Jurkat, Clone E6-1 (cell line): ENCODE measurements around the gene FANCC.
"Not testable (repeated sequence)": the region's sequence is repeated elsewhere in the genome, so short reads cannot be mapped to it uniquely, and the experiment has no call there.

Experiments
- DNase-seq: peaks from one replicate; pipeline ENCODE4 v3.0.0-alpha.2; 2011; ENCODE audit warnings: low read depth, low spot score
- H3K4me3 ChIP-seq: 2 replicates; pipeline ENCODE4 v1.5.1; 2011; ENCODE audit warnings: mild to moderate bottlenecking, low read length, control low read depth, moderate library complexity

FANCC gene

GRCh38 chr9:95286151-95286550 is 31.4 kb downstream of the FANCC start:
- DNase-seq = no peak
- H3K4me3 ChIP-seq = no peak overlapping the region

GRCh38 chr9:95285307-95285706 is 32.2 kb downstream of the FANCC start:
- no peak for DNase-seq
- H3K4me3 ChIP-seq = no peak overlapping the region

GRCh38 chr9:95284162-95285080 is 33.1 kb downstream of the FANCC start:
- DNase-seq = no peak
- H3K4me3 ChIP-seq = no peak overlapping the region

GRCh38 chr9:95283673-95284072 is 33.8 kb downstream of the FANCC start:
- H3K4me3 ChIP-seq = no peak overlapping the region
- no peak for DNase-seq

- DNase-seq = no peak
- H3K4me3 ChIP-seq = no peak overlapping the region
These were observed 35.2 kb downstream of the FANCC start for GRCh38 chr9:95282332-95282731.

- DNase-seq = no peak
- H3K4me3 ChIP-seq = no peak overlapping the region
These were observed 36.8 kb downstream of the FANCC start for GRCh38 chr9:95280745-95281144.

GRCh38 chr9:95277509-95277908 is 40.0 kb downstream of the FANCC start:
- no peak for DNase-seq
- H3K4me3 ChIP-seq = no peak overlapping the region

GRCh38 chr9:95276395-95276954 is 41.0 kb downstream of the FANCC start:
- DNase-seq = peak; percentile 86
- peak overlapping the region; percentile 31 for H3K4me3 ChIP-seq

- not testable (repeated sequence) for H3K4me3 ChIP-seq, DNase-seq
These were observed 43.3 kb downstream of the FANCC start for GRCh38 chr9:95274160-95274559.

- no peak for DNase-seq
- no peak overlapping the region for H3K4me3 ChIP-seq
These were observed 44.0 kb downstream of the FANCC start for GRCh38 chr9:95273369-95274022.

GRCh38 chr9:95272830-95273229 is 44.7 kb downstream of the FANCC start:
- DNase-seq = no peak
- no peak overlapping the region for H3K4me3 ChIP-seq

GRCh38 chr9:95270790-95271189 is 46.7 kb downstream of the FANCC start:
- no peak overlapping the region for H3K4me3 ChIP-seq
- DNase-seq = no peak

GRCh38 chr9:95269803-95270773 is 47.4 kb downstream of the FANCC start:
- H3K4me3 ChIP-seq, DNase-seq: not testable (repeated sequence)

- H3K4me3 ChIP-seq = no peak overlapping the region
- DNase-seq = no peak
These were observed 48.8 kb downstream of the FANCC start for GRCh38 chr9:95268681-95269080.

- no peak overlapping the region for H3K4me3 ChIP-seq
- no peak for DNase-seq
These were observed 50.9 kb downstream of the FANCC start for GRCh38 chr9:95266649-95267048.

GRCh38 chr9:95265960-95266359 is 51.5 kb downstream of the FANCC start:
- DNase-seq = no peak
- H3K4me3 ChIP-seq = no peak overlapping the region

- no peak overlapping the region for H3K4me3 ChIP-seq
- no peak for DNase-seq
These were observed 52.4 kb downstream of the FANCC start for GRCh38 chr9:95264954-95265615.

GRCh38 chr9:95261890-95262289 is 55.6 kb downstream of the FANCC start:
- DNase-seq = no peak
- no peak overlapping the region for H3K4me3 ChIP-seq
